HL-60 (cell line): Measurements from ENCODE around the gene WDR5.

Experiments used
- DNase-seq, 2 experiments: peaks; one replicate each; pipeline ENCODE4 v3.0.0-alpha.2; 2010 to 2020; ENCODE audit warnings: low read depth in 1 of 2, low spot score in 1 of 2
- H3K27ac ChIP-seq: fragments of 250-450 bp; sonication (Bioruptor Pico); replicated peaks from 2 replicates; pipeline ENCODE4 v1.5.1; 2020; ENCODE audit warnings: mild to moderate bottlenecking, moderate library complexity
- H3K27me3 ChIP-seq: fragments of 250-450 bp; sonication (Bioruptor Pico); 2 replicates; pipeline ENCODE4 v1.5.1; 2021; ENCODE audit warnings: mild to moderate bottlenecking, moderate library complexity; ENCODE audit not compliant: insufficient read depth, poor library complexity, severe bottlenecking
- H3K4me3 ChIP-seq: replicated peaks from 2 replicates; pipeline ENCODE4 v1.5.1; 2011; ENCODE audit warnings: mild to moderate bottlenecking, control low read depth, low read length; ENCODE audit not compliant: insufficient read depth
- GABPA ChIP-seq: IDR thresholded peaks from 2 replicates; pipeline ENCODE4 v1.6.1; 2012; ENCODE audit warnings: low read depth
- POLR2AphosphoS5 ChIP-seq: IDR thresholded peaks from 2 replicates; pipeline ENCODE4 v1.6.1; 2012; ENCODE audit warnings: low read depth
- SPI1 ChIP-seq: IDR thresholded peaks from 2 replicates; pipeline ENCODE4 v1.6.1; 2012; ENCODE audit warnings: low read depth, mild to moderate bottlenecking, borderline replicate concordance
- TF ChIP-seq, protein P1 (sequence below): IDR thresholded peaks from 2 replicates; pipeline ENCODE4 v1.6.1; 2012; ENCODE audit warnings: low read depth; ENCODE audit not compliant: insufficient replicate concordance
- TF ChIP-seq, protein P2 (sequence below): IDR thresholded peaks from one replicate; pipeline ENCODE4 v1.5.1; 2011; ENCODE audit warnings: low read length, control low read depth, inconsistent platforms; ENCODE audit not compliant: insufficient read depth

The WDR5 gene

DNA sequence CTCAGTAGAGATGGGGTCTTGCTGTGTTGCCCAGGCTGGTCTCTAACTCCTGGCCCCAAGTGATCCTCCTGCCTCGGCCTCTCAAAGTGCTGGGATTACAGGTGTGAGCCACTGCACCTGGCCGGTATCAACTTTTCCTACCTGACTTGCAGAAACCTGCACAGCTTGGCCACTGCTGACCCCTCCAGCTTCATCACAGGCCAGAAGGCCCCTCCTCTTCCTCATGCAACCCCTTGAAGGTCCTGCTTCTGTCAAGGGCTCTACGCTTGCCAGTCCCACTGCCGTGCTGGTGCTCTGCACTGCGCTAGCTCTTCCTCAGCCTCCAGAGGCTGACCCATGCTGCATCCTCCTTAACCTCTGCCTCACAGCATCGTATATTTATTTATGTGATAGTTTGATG, 61.0 kb downstream of the WDR5 start:
- TF ChIP-seq, protein P1, sequence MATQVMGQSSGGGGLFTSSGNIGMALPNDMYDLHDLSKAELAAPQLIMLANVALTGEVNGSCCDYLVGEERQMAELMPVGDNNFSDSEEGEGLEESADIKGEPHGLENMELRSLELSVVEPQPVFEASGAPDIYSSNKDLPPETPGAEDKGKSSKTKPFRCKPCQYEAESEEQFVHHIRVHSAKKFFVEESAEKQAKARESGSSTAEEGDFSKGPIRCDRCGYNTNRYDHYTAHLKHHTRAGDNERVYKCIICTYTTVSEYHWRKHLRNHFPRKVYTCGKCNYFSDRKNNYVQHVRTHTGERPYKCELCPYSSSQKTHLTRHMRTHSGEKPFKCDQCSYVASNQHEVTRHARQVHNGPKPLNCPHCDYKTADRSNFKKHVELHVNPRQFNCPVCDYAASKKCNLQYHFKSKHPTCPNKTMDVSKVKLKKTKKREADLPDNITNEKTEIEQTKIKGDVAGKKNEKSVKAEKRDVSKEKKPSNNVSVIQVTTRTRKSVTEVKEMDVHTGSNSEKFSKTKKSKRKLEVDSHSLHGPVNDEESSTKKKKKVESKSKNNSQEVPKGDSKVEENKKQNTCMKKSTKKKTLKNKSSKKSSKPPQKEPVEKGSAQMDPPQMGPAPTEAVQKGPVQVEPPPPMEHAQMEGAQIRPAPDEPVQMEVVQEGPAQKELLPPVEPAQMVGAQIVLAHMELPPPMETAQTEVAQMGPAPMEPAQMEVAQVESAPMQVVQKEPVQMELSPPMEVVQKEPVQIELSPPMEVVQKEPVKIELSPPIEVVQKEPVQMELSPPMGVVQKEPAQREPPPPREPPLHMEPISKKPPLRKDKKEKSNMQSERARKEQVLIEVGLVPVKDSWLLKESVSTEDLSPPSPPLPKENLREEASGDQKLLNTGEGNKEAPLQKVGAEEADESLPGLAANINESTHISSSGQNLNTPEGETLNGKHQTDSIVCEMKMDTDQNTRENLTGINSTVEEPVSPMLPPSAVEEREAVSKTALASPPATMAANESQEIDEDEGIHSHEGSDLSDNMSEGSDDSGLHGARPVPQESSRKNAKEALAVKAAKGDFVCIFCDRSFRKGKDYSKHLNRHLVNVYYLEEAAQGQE: no peak
- TF ChIP-seq POLR2AphosphoS5 (no peak), GABPA (no peak)
- TF ChIP-seq, protein P2, sequence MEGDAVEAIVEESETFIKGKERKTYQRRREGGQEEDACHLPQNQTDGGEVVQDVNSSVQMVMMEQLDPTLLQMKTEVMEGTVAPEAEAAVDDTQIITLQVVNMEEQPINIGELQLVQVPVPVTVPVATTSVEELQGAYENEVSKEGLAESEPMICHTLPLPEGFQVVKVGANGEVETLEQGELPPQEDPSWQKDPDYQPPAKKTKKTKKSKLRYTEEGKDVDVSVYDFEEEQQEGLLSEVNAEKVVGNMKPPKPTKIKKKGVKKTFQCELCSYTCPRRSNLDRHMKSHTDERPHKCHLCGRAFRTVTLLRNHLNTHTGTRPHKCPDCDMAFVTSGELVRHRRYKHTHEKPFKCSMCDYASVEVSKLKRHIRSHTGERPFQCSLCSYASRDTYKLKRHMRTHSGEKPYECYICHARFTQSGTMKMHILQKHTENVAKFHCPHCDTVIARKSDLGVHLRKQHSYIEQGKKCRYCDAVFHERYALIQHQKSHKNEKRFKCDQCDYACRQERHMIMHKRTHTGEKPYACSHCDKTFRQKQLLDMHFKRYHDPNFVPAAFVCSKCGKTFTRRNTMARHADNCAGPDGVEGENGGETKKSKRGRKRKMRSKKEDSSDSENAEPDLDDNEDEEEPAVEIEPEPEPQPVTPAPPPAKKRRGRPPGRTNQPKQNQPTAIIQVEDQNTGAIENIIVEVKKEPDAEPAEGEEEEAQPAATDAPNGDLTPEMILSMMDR: no peak
- no peak for DNase-seq
- H3K27me3 ChIP-seq: no peaks in the 10 kb centered on the region

DNA sequence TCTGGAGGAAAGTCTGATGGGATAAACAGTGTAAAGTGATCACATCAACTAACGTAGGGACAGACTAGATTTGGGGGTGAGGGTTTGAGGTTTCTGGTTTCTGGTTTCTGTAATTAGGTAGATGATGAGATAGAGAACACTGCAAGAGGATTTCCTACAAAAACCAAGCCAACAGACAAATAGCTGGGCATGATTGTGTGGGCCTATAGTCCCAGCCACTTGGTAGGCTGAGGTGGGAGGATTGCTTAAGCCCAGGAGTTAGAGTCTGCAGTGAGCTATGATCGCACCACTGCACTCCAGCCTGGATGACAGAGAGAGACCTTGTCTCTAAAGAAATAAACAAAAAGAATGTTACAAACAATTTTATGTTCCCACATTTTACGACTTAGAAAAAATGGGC, 62.9 kb downstream of the WDR5 start:
- no peaks in the 10 kb centered on the region for H3K27me3 ChIP-seq
- no peak for DNase-seq
- no peak for TF ChIP-seq GABPA
- no peak for TF ChIP-seq POLR2AphosphoS5
- TF ChIP-seq, protein P1: no peak
- no peak for TF ChIP-seq SPI1
- TF ChIP-seq, protein P2: no peak
- H3K27ac ChIP-seq: no peak overlapping the region
- H3K4me3 ChIP-seq: no peak overlapping the region

More for the DNA sequence above, 61.0 kb downstream of the WDR5 start:
- Histone ChIP-seq H3K4me3 (no peak overlapping the region), H3K27ac (no peak overlapping the region)

DNA sequence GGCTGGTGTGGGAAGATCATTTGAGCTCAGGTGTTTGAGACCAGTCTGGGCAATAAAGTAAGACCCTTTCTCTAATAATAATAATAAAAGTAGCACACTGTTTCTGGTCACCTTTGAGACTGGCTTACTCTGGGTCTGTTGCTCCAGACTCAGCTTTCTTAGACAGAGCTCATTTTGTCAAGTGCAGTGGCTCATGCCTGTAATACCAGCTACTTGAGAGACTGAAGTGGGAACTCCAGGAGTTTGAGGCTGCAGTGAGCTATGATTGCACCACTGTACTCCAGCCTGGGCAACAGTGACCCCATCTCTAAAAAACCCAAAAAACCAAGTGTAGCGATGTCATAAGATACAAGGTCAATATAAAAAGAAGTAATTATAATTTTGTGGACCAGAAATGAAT, 64.8 kb downstream of the WDR5 start:
- DNase-seq: no peak
- Histone ChIP-seq H3K4me3 (no peak overlapping the region), H3K27me3 (no peaks in the 10 kb centered on the region), H3K27ac (no peak overlapping the region)
- TF ChIP-seq, protein P1: no peak
- TF ChIP-seq SPI1 (no peak), POLR2AphosphoS5 (no peak), GABPA (no peak)
- TF ChIP-seq, protein P2: no peak
